IPS DF 6.9 (cell line): ENCODE results near the gene GGA2.
"Not testable (repeated sequence)": the region's sequence is repeated elsewhere in the genome, so short reads cannot be mapped to it uniquely, and the experiment has no call there.

ENCODE experiments used
- DNase-seq: peaks from one replicate; pipeline ENCODE4 v3.0.0-alpha.2; 2013; ENCODE audit warnings: low read depth, low spot score
- H3K27ac ChIP-seq: one replicate; pipeline ENCODE4 v1.5.1; 2013; ENCODE audit warnings: low read length, control low read depth
- H3K27me3 ChIP-seq: 2 replicates; pipeline ENCODE4 v1.6.1; 2013; ENCODE audit warnings: mild to moderate bottlenecking, low read length; ENCODE audit not compliant: control insufficient read depth, insufficient read depth
- H3K36me3 ChIP-seq: 2 replicates; pipeline ENCODE4 v1.6.1; 2013; ENCODE audit warnings: low read length; ENCODE audit not compliant: control insufficient read depth, insufficient read depth
- H3K4me1 ChIP-seq: 2 replicates; pipeline ENCODE4 v1.6.1; 2013; ENCODE audit warnings: low read length; ENCODE audit not compliant: control insufficient read depth, insufficient read depth
- H3K4me3 ChIP-seq: 2 replicates; pipeline ENCODE4 v1.5.1; 2013; ENCODE audit warnings: mild to moderate bottlenecking, low read length
- H3K9me3 ChIP-seq: 2 replicates; pipeline ENCODE4 v1.6.1; 2013; ENCODE audit warnings: low read length, inconsistent platforms; ENCODE audit not compliant: control insufficient read depth, insufficient read depth
- WGBS: extraction: QIAGEN DNeasy Blood & Tissue Kit; methylation state at CpG from one replicate; pipeline ENCODE4 v1.1.7; 2013; ENCODE audit warnings: mixed read lengths, missing lambda C conversion rate; ENCODE audit not compliant: insufficient read length, insufficient coverage; 5-methylcytosine and 5-hydroxymethylcytosine counted together

Gene GGA2

DNA sequence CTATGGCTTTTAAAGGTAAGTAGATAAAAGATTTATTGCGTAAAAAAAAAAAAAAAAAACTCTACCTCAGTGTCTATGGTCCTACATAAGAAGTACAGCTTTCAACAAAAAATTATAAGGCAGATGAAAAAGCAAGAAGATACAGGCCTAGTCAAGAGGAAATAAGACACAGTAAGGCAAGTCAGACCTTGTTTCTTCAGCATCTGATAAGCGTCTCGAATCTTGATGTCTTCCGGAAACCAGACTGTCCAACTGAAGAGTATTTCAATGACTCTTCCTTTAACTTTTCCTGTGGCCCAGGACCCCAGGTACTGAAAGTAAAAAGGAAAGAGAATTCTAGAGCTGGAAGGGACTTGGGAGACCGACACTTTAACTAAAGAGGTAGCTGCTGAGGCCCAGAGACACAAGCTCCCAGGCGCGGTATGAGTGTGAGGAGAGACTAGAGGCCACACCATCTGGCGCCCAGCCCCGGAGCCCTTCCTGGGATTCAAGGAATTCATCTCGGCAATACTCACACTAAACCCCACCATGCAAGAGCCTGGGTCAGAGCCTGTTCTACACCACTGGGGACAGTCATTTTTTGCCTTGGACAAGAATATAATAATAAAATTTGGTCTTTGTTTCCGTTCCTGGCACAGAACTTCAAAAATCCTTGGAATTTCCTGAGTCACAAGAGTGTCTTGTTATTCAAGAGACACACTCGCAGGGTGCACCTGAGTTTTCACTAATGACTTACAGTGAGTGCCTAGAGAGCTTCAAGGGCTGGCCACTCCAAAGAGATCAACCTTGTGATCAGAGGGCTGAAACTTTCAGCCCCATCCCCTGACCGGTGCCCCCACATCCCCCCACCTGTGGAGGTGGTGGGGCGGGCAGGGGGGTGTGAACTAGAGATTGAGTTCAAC, 18.6 kb downstream of the GGA2 start:
- Histone ChIP-seq H3K4me1 (no peaks in the 10 kb centered on the region), H3K36me3 (peaks cover 51% of the 10 kb centered on the region), H3K27me3 (no peaks in the 10 kb centered on the region), H3K9me3 (no peaks in the 10 kb centered on the region), H3K27ac (no peak overlapping the region), H3K4me3 (no peak overlapping the region)
- DNase-seq: no peak
- no CpG with 5 or more reads among the region's 14 CpGs for WGBS

DNA sequence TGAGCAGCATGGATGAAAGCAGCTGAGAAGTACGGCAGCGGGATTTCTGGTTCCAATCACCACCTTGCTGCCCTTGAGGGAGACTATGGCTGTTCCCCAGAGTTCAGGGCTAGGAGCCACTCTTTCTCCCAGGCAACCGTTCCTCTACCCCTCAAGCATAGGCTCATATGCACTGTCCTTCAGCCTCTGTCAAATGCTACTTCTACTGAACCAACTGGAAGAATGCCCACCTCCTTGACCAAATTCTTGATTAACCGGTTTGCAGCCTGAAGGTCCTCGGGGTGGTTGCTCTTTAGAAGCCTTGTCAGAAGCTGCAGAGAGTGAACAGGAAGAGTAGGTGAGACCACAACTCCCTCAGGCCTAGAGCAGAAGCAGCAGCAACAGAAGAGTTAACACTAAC, 23.8 kb downstream of the GGA2 start:
- peaks cover 46% of the 10 kb centered on the region for H3K36me3 ChIP-seq
- no peak for DNase-seq
- no peaks in the 10 kb centered on the region for H3K9me3 ChIP-seq
- no peak overlapping the region for H3K27ac ChIP-seq
- no peaks in the 10 kb centered on the region for H3K27me3 ChIP-seq
- H3K4me3 ChIP-seq: no peak overlapping the region
- no peaks in the 10 kb centered on the region for H3K4me1 ChIP-seq
- no CpG with 5 or more reads among the region's 5 CpGs for WGBS

DNA sequence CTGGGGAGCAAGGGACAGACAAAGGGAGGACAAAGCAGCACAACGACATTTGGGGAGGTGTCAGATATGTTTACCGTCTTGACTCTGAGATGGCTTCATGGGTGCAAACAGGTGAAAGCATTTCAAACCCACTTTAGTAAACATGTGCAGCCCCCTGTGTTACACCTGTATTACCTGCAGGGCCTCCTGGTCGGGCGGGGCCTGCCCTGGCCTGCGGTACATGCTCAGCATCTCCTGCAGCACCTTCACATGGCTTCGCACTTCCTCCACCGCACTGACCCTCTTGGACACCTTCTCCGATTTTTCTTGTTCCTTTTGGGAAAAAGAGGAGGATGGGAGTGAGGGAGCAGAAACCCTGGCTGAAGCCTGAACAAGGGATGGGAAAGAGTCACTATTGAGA, 24.5 kb downstream of the GGA2 start:
- Histone ChIP-seq H3K4me3 (no peak overlapping the region), H3K9me3 (no peaks in the 10 kb centered on the region), H3K4me1 (no peaks in the 10 kb centered on the region), H3K27me3 (no peaks in the 10 kb centered on the region), H3K36me3 (peaks cover 47% of the 10 kb centered on the region), H3K27ac (no peak overlapping the region)
- no peak for DNase-seq
- whole genome bisulfite sequencing: no CpG with 5 or more reads among the region's 8 CpGs

DNA sequence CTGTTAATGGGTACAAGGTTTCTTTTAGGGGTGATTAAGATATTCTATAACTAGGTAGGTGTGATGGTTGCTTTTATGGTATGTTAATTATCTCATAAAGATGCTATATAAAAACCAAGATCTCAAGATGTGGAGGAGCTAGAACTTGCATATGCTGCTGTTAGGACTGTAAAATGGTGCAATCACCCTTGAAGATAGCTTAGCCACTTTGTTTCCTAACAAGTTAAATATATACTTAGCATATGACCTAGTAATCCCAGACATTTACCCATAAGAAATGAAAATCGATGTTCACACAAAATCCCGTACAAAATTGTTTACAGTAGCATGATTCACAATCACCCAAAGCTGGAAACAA, 25.1 kb downstream of the GGA2 start:
- WGBS: no CpG with 5 or more reads among the region's 2 CpGs

DNA sequence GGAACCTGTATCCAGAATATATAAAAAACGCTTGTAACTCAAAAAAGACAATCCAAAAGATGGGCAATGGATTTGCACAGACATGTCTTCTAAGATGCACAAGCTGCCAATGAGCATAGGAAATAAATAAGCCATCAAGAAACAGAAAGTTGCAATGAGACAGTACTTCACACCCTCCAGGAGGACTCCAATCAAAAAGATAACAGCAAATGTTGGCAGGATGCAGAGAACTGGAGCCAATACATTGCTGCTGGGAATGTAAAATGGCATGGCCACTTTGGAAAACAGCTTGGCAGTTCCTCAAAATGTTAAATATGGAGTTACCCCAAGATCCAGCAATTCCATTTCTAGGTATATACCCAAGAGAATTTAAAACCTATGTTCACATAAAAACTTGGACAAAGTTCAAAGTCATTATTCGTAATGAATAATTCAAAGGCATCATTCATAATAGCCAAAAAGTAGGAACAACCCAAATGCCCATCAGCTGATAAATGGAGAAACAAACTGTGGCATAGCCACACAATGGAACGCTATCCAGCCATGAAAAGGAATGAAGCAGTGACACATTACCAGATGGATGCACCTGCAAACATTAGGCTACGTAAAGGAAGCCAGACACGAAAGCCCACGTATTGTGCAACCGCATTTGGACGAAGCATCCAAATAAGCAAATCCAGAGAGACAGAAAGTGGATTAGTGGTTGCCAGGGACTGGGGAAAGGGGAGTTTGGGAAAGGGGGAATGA, 25.6 kb downstream of the GGA2 start:
- no peaks in the 10 kb centered on the region for H3K4me1 ChIP-seq

More for the DNA sequence above, 25.1 kb downstream of the GGA2 start:
- DNase-seq: no peak
- Histone ChIP-seq H3K9me3 (no peaks in the 10 kb centered on the region), H3K4me1 (no peaks in the 10 kb centered on the region), H3K27me3 (no peaks in the 10 kb centered on the region), H3K36me3 (peaks cover 53% of the 10 kb centered on the region), H3K4me3 (no peak overlapping the region), H3K27ac (no peak overlapping the region)

DNA sequence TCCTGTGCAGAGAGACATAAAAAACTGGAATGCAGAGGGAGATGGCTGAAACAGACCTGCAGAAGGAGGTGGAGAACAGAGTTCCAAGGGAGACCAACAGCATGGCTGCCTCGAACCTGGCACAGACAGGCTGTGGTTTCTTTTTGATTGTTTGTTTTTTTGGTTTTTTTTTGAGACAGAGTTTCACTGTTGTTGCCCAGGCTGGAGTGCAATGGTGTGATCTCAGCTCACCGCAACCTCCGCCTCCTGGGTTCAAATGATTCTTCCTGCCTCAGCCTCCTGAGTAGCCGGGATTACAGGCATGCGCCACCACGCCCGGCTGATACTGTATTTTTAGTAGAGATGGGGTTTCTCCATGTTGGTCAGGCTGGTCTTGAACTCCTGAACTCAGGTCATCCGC, 26.8 kb downstream of the GGA2 start:
- WGBS: no CpG with 5 or more reads among the region's 8 CpGs

More for the DNA sequence above, 25.6 kb downstream of the GGA2 start:
- H3K4me3 ChIP-seq: no peak overlapping the region
- H3K9me3 ChIP-seq: no peaks in the 10 kb centered on the region
- no peaks in the 10 kb centered on the region for H3K27me3 ChIP-seq
- DNase-seq: no peak
- peaks cover 56% of the 10 kb centered on the region for H3K36me3 ChIP-seq
- no CpG with 5 or more reads among the region's 8 CpGs for WGBS
- no peak overlapping the region for H3K27ac ChIP-seq

DNA sequence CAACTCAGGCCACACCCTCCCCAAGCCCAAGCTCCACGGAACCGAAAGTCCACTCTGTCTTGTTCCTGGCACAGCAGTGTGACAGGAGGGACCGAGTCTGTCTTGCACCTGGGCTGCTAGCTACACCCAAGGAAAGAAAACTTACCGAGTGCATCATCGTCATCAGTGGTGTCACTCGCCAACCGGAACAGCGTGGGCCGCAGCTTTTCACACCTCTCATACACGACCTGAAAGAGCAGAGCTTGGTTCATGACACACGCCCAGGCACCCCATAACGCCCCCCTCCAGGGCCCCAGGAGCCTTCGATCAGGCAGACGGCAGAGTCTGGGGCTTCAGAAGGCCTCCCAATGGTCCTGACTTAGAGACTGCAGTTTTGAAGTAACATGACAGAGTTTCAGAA, 27.5 kb downstream of the GGA2 start:
- peaks cover 58% of the 10 kb centered on the region for H3K36me3 ChIP-seq
- WGBS: no CpG with 5 or more reads among the region's 14 CpGs
- no peak for DNase-seq

More for the DNA sequence above, 26.8 kb downstream of the GGA2 start:
- H3K27me3 ChIP-seq, DNase-seq, H3K4me3 ChIP-seq, H3K27ac ChIP-seq, H3K9me3 ChIP-seq, H3K4me1 ChIP-seq: not testable (repeated sequence)
- H3K36me3 ChIP-seq: peaks cover 61% of the 10 kb centered on the region

DNA sequence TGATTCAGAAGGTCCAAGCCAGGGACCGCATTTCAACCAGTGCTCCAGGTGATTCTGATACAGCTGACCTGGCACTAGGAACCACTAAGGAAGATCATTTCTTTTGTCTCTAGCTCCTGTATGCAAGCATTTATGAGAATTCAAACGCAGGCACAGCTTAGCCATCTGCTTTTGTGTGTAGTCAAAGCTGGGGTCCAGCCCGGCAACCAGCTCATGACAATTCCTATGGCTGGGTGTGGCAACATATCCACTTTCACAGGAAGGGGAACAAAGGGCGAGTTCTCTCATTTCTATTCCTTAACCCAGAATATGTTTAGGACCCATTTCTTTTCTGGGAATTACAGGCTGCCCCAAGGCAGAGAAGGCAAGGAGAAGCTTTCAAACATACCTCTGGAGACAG, 30.0 kb downstream of the GGA2 start:
- WGBS: no CpG with 5 or more reads among the region's 4 CpGs
- no peaks in the 10 kb centered on the region for H3K27me3 ChIP-seq
- H3K4me3 ChIP-seq: no peak overlapping the region
- peaks cover 47% of the 10 kb centered on the region for H3K36me3 ChIP-seq
- H3K4me1 ChIP-seq: no peaks in the 10 kb centered on the region
- no peaks in the 10 kb centered on the region for H3K9me3 ChIP-seq
- no peak overlapping the region for H3K27ac ChIP-seq
- DNase-seq: no peak

More for the DNA sequence above, 27.5 kb downstream of the GGA2 start:
- Histone ChIP-seq H3K4me1 (no peaks in the 10 kb centered on the region), H3K4me3 (no peak overlapping the region), H3K9me3 (no peaks in the 10 kb centered on the region), H3K27me3 (no peaks in the 10 kb centered on the region), H3K27ac (no peak overlapping the region)

DNA sequence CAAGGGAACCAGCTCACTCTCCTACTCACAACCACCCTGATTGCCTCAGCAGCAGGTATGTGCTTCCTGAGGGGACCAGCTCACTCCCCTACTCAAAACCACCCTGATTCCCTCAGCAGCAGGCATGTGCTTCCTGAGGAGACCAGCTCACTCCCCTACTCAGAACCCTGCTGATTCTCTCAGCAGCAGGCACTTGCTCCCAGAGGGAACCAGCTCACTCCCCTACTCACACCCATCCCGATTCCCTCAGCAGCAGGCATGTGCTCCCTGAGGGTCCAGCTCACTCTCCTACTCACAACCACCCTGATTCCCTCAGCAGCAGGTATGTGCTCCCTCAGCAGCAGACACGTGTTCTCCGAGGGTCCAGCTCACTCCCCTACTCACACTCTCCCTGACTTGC, 31.2 kb downstream of the GGA2 start:
- Histone ChIP-seq H3K9me3 (no peaks in the 10 kb centered on the region), H3K27ac (no peak overlapping the region), H3K27me3 (no peaks in the 10 kb centered on the region), H3K36me3 (peaks cover 47% of the 10 kb centered on the region), H3K4me1 (no peaks in the 10 kb centered on the region), H3K4me3 (no peak overlapping the region)
- WGBS: no CpG with 5 or more reads among the region's 3 CpGs
- DNase-seq: no peak

DNA sequence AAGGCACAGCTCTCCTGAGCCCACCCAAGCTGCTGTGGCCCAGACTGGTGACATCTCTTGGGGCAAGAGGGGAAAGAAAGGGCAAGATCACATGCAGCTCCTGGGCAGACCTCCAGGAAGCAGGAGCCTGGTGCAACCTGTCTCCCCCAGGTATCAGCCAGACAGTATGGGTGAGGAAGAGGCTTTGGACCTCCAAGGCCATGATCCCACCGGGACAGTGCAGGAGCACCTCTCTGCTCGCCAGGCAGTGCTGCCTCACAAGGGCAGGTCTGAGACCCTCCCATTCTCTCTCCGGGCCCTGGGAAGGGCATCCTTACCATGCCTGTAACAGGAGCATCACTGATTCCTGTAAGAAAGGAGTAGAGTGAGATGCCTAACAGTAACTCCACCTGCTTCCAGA, 31.7 kb downstream of the GGA2 start:
- Histone ChIP-seq H3K27ac (no peak overlapping the region), H3K4me3 (no peak overlapping the region), H3K9me3 (no peaks in the 10 kb centered on the region), H3K27me3 (no peaks in the 10 kb centered on the region), H3K4me1 (no peaks in the 10 kb centered on the region), H3K36me3 (peaks cover 47% of the 10 kb centered on the region)
- no CpG with 5 or more reads among the region's 3 CpGs for WGBS
- DNase-seq: no peak
